Hematopoietic multipotent progenitor cell (in vitro differentiated cells): ENCODE measurements around the gene TBXAS1. TPM values are rescaled to one million over a fixed set of nuclear protein-coding genes. Genes with fewer than 3 reads are reported as not detected.

Source experiments
- DNase-seq, 3 donors: peaks; one replicate each; pipeline ENCODE4 v3.0.0-alpha.2; 2011 to 2015; ENCODE audit warnings: low read depth in 2 of 3, low spot score in 2 of 3
- total RNA-seq: library from RNA; depleted of rRNA; stranded (reverse); fragments of >200 nt; gene quantifications from one replicate; pipeline ENCODE4 v1.2.3, GENCODE V29; 2012

TBXAS1 gene
- total RNA-seq, 1 donor, result 121 TPM

- DNase-seq, result no peak
These were observed 206.5 kb downstream of the TBXAS1 start for GRCh38 chr7:140035400-140036223.

DNA sequence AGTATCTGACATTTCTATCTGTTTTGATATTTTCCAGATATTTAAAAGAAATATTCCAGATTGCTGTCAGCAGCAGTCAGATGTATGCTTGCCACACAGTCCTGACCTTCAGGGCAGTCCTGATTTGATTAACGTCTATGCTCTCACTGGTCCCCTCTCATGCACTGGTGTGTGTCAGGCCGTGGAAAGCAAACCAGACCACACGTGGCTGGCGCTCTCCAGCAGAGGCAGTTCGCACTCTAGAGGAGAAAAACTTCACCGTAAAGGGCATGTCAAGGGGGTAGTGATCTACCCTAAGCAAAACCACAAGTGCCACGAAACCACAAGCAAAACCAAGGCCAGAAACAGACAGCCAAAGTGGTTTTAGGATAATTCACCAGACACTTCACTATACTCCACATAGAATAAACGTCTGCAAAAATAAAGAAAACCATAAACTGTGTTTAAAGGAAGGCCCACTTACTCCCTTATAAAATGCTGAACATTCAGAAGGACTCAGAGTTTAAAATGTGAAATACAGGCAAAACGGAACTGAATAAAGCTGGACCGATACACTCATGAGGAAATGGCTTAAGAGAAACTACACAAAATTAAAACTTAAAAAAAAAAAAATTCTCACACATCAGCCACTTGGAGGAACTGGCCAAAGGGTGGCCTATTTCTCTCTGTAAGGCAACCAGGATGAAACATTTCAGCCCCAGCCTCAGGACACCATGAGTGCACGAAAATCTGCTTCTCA lies 207.3 kb downstream of the TBXAS1 start:
- peak in 2 of 3 donors; percentile 36 to 40 for DNase-seq

DNA sequence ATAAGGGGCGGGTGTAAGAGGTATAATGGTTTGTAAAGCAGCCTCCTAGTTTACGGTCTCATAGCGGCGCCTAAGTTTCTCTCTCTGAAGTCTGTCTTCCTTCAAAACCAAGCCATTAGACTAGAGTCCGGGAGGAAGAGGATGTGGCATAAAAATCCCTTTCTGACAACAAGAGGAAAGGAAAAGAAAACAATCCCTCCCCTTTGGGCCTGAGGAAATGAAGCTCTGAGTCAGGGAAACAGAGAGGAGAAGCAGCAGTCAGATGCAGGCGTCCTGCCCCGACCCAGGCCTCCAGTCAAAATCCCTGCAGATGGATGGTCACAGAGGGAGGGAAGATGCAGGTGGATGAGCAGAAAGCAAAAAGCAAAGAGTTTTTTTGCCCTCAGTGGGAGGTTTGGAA lies 210.0 kb downstream of the TBXAS1 start:
- DNase-seq, result no peak

- DNase-seq, result no peak
These were observed 210.8 kb downstream of the TBXAS1 start for GRCh38 chr7:140039896-140040295.

- DNase-seq, result no peak
These were observed 212.8 kb downstream of the TBXAS1 start for GRCh38 chr7:140041659-140042385.

DNA sequence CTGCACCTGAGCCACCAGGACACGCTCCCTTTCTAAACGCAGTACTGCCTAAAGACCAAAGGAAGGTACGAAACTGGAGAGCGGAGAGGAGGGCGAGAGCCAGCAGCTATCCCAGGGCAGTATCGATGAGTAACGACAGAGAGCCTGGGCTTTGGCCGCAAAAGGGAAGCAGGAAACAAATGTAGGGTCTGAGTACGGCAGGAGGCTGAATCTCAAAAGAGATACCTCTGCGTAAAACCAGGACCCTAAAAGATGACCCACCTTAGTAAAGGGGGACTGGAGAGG lies 213.3 kb downstream of the TBXAS1 start:
- no peak for DNase-seq

DNA sequence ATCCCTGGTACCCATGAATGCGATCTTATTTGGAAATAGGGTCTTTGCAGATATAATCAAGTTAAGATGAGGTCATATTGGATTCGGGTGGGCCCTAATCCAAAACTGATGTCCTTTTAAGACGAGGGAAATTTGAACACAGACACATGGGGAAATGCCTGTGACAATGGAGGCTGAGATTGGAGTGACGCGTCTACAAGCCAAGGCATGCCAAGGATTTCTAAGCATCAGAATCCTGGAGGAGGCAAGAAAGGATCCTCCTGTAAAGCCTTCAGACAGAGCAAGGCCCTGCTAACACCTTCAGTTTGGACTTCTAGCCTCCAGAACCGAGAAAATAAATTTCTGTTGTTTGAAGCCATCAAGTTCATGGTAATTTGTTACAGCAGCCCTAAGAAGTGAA lies 215.2 kb downstream of the TBXAS1 start:
- no peak for DNase-seq

- DNase-seq, result no peak
These were observed 216.6 kb downstream of the TBXAS1 start for GRCh38 chr7:140045697-140046096.

GRCh38 chr7:140047197-140047596 lies 218.1 kb downstream of the TBXAS1 start:
- no peak for DNase-seq

- DNase-seq, result no peak
These were observed 219.1 kb downstream of the TBXAS1 start for GRCh38 chr7:140048138-140048537.

GRCh38 chr7:140048989-140049338 lies 219.9 kb downstream of the TBXAS1 start:
- no peak for DNase-seq

GRCh38 chr7:140049339-140050024 lies 220.4 kb downstream of the TBXAS1 start:
- DNase-seq, result no peak

DNA sequence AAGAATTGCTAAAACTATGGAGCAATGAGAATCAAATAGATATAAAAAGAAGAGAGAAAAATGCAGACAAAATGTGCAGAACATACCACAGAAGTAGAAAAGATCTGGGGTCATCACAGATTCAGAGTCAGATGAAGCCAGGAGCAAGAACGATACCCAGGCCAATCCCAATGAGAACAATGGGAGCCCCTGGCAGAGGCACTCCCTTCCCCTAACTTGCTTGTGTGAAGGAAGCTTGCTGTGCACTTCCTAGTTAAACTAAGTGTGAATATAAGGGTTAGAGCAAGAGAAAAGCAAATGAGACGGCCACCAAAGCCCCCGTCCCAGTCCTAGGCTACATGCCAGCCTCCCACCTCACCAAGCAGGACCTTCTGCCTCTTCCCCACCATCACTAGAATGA lies 221.0 kb downstream of the TBXAS1 start:
- no peak for DNase-seq

DNA sequence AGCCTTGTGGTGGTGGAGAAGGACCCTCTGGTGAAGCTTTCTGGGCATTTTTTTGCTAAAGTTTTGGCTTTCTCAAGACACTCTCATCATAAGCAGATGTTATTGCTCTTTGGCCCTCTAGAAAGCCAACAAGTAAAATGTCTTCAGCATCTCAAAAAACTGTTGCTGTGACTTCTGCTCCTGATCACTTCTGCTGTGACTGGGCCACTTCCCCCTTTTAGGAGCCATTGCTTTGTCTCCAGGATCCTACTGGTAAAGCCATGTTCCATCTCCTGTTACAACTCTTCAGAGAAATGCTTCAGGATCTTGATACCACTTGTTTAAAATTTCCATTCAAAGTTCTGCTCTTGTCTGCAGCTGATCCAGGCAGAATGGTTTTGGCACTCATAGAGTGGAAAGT lies 222.8 kb downstream of the TBXAS1 start:
- no peak for DNase-seq

DNA sequence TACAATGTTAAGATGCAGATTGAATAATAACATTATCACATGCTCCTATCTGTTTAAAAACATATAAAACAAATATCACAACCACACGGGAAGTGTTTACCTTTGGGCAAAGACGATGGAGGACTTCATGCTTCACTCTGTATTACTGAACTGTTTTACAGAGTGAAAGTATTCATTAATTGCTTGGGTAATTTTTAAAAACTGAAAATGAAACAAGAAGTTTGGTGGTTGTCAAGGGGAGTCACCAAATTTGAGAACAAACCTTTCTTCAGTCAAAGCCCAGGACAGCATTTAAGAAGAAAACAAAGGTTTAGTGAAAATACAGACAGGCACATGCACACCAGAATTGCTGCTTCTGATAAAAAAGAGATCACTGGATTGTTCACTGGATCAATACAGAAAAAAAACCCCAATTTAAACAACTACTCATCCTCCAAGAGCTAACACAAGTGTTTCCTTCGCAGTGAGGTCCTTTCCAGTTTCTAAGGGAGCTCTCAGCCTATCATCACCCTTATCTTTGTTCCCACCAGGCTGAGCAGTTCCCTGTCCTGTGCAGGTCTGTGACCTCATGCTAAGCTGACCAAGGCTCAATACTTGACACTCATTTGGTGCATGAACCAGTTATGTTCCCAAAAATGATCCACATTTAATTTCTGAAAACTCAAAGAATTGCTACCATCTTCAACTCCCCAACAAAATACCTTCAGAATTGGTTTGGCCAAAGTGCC lies 224.9 kb downstream of the TBXAS1 start:
- DNase-seq, result no peak

GRCh38 chr7:140054751-140055150 lies 225.7 kb downstream of the TBXAS1 start:
- no peak for DNase-seq

GRCh38 chr7:140055833-140056232 lies 226.8 kb downstream of the TBXAS1 start:
- DNase-seq, result no peak

DNA sequence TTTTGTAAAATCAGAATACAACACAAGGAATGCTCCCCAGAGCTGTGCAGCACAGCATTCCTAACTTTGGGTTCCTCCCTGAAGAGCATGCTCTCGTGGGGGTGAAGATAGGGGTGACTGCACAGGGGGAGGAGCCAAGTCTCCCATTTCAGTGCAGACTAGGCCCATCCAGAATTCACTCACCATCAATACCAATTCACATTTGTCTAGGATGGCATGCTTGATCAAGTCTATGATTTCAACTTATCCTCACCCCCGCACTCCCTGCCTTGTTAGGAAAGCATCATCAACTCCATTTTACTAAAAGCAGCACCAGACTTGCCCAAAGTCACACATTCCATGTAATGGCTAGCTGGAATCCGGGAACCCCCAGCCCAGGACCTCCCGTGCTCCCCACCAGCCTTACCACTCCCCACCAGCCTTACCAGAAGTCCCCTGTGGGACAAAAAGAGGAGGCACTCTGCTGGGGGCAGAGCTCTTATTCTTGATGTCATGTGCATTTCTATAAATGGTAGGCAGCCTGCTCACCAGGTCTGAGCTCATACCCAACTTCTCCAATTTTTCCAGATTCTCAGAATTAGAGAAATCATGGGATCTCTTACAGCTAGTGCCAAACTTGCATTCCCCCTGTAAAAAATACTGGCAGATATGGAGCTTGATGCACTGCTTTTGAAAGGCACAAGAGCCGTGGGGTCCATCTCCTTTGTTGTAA lies 227.5 kb downstream of the TBXAS1 start:
- no peak for DNase-seq

DNA sequence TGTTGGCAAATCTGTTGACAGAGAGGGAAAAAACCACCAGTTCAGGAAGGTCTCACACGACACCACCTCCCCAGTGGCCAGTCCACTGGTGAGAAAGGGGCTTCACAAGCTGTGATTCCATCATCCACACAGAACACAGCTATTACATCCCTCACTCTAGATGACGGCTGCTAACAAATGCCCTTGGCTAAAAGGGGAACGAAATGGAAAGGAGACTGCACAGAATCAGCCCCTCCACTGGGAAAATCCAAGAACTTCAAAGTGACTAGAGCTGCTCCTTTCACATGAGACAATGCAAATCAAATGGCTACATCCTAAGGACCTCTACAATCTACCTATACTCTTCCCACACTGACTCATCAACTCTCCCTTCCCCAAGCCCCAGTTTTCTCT lies 228.1 kb downstream of the TBXAS1 start:
- no peak for DNase-seq

DNA sequence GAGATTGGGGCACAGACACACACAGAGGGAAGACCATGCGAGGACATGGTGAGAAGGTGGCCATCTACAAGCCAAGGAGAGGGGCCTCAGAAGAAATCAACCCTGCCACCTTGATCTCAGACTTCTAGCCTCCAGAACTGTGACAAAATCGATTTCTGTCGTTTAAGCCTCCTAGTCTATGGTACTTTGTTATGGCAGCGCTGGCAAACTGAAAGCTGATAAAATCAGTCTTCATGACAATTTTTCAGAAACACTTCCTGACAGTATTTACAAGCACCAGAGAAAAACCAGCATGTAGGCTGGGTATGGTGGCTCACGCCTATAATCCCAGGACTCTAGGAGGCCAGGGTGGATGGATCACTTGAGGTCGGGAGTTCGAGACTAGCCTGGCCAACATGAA lies 229.5 kb downstream of the TBXAS1 start:
- DNase-seq, result no peak
